ENCODE measurements around the gene METRNL.

- TF ChIP-seq EZH2phosphoT487 (IDR thresholded peaks at IDR 0.05; ENCODE audit: borderline replicate concordance, low read depth, low read length) (no peak), CTCF (conservative IDR thresholded peaks at IDR 0.05; ENCODE audit: low read length) (no peak)
These were observed 43.2 kb upstream of the METRNL start for GRCh38 chr17:83036193-83036592.

All from OCI-LY7 (cell line).